NCI-H128 (cell line): ENCODE results near the gene RD3L.
"Not testable (repeated sequence)": the region's sequence is repeated elsewhere in the genome, so short reads cannot be mapped to it uniquely, and the experiment has no call there.

ENCODE experiments used
- DNase-seq: peaks from one replicate; lab custom pipeline; 2025; ENCODE audit not compliant: unreplicated experiment; lab: John Stamatoyannopoulos, UW

RD3L gene

DNA sequence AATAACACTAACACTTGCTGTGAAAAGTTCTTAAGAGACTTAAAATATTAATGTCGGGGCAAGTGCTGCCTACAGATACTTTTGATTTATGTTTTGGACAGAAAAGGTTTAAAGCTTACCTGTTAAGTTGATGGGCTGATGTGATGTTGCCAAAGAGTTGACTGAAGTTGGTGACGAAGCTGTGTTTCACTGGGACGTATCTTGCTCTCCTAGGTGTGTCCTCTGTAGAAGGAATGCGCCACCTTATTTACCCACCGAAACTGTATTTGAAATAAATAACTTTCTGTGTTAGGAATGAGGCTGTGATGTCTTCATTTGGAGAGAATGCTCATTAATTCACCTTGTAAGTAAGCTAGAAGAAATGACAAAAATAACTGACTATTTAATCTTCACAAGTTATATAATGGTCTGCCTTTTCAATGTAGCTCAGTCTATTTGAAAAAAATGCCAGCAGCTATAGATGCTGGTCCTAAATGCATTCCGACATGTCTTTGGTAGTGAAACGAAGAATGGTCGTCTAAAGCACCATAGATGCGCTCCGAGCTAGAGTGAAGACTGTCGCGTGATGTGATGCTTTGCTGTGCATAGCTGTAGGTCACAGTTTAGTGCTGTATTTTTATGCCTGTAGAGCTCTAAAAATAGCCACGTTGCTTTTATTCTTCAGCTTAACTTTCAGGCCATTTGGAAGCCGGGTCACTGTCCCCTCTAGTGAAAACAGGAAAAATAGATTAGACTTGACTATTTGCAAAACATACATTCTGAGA lies at the start of gene RD3L:
RD3L (minus strand) TSS at position 557 of the 764 bp plus-strand sequence. CDS start 834 bp downstream, outside the sequence.
- no peak for DNase-seq

DNA sequence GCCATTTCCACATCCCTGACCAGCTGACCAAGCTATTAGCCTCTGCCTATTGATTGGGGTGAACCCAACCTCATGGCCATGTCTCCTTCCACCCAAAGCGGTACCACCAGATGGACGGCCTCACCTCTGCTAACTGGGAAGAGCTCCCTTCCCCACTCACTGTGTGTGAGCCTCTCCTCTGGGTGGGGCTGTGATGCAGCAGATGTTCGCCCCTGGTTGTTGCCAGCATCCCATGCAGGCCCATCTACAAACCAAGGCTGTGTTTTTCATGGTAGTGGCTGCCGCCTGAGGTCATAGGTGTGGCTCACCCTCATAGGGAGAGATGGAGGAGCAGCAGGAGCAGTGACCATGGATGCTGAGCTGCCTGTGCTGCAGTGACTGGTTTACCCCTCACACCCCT lies 47.6 kb upstream of the RD3L start:
- no peak for DNase-seq

DNA sequence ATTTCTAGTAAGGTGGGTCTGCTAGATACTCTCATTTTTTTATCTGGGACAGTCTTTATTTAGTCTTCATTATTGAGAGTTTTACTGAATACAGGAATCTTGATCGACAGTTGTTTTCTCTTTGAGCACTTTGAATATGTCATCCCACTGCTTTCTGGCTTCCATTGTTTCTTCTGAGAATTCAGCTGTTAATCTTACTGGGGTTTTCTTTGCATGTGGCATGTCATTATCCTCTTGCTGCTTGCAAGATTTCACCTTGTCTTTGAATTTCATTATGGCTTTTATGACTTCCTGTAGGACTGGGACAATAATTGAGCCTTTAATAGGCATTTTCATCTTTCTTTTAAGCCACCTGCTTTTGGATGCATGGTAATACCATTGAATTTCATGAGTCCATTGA lies 46.7 kb upstream of the RD3L start:
- DNase-seq: no peak

DNA sequence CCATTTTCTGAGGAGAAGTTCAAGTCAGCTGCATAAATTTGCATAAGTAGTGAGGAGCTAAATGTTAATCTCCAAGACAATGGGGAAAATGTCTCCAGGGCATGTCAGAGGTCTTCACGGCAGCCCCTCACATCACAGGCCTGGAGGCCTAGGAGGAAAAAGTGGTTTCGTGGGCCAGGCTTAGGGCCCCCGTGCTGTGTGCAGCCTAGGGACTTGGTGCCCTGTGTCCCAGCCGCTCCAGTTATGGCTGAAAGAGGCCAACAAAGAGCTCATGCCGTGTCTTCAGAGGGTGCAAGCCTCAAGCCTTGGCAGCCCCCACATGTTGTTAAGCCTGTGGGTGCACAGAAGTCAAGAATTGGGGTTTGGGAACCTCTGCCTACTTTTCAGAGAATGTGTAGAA lies 41.9 kb upstream of the RD3L start:
- no peak for DNase-seq

DNA sequence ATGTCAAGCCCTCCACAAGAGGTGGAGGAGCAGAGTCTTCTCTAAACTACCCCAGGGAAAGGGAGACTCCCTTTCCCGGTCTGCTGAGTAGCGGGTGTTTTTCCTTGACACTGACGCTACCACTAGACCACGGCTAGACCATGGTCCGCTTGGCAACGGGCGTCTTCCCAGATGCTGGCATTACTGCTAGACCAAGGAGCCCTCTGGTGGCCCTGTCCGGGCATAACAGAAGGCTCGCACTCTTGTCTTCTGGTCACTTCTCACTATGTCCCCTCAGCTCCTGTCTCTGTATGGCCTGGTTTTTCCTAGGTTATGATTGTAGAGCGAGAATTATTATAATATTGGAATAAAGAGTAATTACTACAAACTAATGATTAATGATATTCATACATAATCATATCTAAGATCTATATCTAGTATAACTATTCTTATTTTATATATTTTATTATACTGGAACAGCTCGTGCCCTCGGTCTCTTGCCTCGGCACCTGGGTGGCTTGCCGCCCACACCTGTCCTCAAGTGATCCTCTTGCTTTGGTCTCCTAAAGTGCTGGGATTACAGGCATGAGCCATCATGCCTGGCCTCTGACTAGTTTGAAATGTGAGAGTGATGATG lies 38.4 kb upstream of the RD3L start:
- not testable (repeated sequence) for DNase-seq

DNA sequence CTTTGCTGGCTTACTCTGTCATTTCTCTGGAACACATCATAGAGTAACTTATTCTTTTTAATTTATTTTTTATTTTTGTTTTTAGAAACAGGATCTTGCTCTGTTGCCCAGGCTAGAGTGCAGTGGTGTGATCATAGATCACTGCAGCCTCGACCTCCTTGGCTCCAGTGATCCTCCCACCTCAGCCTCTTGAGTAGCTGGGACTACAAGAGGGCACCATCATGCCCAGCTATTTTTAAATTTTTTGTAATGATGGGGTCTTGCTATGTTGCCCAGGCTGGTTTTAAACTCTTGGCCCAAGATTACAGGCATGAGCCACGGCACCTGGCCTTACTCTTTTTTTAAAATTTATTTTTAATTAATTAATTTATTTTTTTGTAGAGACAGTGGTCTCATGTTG lies 32.2 kb upstream of the RD3L start:
- no peak for DNase-seq

DNA sequence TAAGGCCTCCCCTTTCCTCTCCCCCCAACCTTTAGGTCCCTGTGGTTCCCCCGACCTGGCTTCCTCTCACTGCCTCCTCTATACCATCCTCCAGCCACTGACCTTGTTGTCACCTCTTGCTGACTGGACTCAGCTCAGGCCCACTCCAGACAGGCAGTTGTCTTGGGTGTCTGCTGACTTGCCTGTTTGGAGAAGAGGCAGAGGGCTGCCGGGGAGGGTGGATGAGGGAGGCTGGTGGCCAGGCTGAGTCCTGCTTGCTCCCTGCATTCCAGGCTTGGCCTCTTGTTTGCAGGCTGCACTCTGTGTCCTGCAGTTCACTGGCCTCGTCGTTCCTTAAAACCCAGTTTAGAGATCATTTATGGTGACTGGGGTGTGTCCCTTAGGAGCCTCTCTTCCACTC lies 31.0 kb upstream of the RD3L start:
- DNase-seq: no peak

DNA sequence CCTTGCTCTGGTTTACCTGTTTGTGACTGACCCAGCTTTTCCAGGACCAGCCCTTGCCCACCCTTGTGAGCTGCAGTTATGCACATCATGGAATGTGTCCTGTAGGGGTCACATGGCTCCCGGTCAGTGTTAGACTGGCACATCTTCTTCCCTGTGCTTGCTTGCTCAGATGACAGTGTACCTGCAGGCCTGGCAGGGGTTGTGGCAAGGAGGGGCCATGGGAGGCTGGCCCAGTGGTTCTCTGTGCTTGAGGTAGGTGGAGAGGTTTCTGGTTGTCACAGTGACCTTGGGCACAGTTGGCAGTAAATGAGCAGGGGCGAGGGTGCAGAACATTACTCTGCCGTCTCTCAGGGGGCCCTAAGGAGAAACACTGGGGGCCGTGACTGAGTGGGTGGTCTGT lies 27.6 kb upstream of the RD3L start:
- no peak for DNase-seq

DNA sequence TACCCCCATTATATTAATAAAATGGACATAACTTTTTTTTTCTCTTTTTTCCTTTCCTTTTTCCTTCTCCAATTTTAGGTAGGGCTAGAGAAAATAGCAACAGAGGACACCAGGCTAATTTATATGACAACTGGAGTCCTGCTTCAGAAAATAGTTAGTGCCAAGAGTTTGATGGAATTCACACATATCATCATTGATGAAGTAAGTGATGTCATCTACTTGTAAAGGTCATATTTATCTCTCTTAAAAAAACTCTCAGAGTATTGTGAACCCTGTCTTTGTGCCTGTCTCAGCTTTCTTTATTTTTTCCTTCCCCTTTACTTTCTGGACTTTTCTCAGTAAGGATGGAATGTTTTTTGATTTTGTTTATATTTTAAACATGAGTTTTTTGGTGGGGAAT lies 24.3 kb upstream of the RD3L start:
- DNase-seq: no peak

DNA sequence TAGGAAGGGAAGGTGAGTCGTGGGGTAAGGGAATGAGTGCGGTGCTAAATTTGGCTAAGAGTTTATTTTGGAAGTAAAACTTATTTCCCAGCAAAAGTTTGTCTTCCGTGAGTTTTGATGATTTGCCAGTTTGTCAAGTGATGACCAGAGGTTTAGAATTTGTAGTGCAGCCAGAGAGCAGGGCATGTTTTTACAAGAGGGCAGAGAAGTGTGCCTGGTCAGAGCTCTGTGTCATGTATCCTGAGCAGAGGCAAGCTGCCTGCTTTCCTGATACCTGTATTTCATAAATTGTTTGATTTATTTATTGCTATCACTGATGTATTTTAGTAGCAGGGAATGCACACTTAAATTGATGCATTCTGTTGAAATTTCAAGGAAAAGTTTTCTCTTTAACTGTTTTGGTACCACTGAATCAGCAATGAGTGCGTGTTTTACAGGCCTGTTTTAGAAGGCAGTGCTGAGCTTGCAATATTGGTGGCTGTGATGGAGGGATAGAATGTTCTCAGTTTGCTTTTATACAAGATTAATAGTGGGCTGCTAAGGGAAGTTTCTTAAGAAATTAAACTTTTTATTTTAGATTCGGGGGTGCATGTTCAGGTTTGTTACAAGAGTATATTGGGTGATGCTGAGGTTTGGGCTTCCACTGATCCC lies 19.7 kb upstream of the RD3L start:
- no peak for DNase-seq

DNA sequence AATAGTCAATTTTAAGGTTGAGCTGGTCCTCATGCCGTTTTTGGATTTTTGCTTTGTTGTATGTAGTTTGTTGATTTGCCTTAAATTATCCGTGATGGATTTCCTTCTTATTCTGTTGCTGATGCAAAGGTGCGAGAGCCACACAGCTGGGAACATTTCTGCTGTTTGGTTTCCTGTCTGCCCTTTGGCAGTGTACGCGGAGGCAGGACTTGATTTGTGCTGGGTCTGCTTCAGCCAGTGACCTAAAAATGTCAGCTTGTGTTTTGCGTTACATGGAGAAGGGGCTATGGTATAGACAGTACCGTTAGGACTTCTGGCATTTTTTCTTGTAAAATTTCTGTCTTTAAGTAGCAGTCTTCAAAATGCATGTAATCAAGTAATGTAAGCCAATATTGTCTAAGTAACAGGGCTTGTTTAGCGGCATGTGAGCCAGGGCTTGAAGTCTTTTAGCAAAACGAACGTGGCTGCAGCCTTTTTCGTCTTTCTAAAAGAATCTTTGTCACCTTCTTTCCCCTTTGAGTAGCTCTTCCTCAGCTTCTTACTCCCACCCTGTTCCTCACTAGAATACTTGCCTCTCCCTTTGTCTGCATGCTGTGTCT lies 18.2 kb upstream of the RD3L start:
- DNase-seq: no peak

DNA sequence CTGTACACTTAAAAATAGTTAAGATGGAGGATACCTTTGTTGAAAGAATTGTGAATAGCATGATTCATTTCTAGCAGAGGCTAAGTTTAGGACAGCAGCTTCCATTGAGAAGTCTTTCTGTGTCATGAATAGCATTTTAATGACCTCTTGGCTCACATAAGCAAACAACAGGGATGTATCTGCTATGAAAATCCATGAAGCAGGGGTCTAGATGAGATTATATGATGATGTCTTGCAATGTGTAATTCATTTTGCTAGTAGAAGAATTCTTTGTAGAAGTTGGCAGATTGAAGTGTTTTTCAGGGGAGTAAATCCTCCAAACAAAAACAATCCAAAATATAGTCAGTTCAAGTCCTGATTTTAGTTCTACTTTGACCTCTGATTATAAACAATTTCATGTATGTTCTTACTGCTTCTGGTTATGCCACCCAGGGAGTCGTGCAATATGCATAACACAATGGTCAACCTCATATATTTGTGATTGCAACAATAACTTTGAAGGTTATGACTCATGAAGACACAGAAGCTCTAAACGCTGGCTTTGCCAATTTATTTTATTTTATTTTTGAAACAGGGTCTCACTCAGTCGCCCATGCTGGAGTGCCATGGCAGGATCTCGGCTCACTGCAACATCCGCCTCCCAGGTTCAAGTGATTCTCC lies 6.9 kb upstream of the RD3L start:
- no peak for DNase-seq

DNA sequence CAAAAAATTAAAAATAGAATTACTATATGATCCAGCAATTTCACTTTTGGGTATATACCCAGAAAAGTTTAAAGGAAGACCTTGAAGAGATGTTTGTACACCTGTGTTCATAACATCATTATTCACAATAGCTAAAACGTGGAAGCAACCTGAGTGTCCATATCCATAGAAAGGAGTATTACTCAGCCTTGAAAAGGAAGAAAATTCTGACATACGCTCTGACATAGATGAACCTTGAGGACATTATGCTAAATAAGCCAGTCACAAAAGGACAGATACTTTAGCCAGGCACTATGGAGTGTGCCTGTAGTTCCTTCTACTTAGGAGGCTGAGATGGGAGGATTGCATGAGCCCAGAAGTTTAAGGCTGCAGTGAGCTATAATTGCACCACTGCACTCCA lies 6.1 kb upstream of the RD3L start:
- DNase-seq: no peak

DNA sequence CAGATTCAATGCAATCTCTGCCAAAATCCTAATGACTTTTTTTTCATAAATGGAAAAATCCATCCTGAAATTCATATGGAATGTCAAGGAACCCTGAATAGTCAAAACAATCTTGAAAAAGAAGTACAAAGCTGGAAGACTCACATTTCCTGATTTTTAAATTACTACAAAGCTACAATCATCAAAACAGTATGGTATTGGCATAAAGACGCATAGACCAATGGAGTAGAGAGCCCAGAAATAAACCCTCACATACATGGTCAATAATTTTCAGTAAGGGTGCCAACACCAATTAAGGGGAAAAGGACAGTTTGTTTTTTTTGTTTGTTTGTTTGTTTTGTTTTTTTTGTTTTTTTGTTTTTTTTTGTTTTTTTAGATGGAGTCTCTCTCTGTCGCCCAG lies 4.6 kb upstream of the RD3L start:
- DNase-seq: no peak

DNA sequence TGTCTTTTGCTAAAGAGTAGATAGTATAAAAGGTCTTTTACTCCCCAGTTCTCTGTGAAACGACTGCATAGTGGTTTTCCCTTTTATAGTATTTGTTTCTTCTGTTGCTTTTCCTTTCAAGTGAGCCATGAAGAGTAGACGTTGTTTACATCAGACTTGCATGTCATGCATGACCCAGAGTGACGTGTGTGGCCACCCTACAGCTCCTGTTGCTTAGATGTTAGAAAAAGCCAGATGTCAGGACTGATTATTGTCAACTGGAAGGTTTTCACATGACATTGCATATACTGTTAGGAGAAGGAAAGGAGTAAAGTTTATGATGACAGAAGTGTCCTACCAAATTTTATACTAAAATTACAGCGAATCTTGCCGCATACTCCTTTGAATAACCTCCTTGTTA lies 1.3 kb upstream of the RD3L start:
- DNase-seq: no peak

DNA sequence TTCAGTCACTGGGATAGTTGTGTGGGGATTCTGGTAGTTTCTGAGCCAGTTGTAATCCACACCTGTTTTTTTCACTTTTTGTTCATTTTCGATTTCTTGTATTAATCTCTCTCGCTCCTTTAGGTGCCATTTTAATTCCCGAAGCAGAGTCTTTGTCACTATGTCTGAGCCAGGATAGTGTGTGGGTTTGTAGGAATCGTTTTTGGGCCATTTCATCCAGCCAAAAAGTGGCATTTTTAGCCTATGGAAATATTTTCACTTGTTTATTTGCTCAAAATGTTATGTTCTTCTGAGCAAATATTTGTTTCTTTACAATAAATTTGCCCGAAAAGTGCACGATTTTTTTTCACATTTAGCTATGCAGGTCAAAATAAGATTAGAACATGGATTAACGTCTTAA lies 867 bp downstream of the RD3L start:
- DNase-seq: no peak

DNA sequence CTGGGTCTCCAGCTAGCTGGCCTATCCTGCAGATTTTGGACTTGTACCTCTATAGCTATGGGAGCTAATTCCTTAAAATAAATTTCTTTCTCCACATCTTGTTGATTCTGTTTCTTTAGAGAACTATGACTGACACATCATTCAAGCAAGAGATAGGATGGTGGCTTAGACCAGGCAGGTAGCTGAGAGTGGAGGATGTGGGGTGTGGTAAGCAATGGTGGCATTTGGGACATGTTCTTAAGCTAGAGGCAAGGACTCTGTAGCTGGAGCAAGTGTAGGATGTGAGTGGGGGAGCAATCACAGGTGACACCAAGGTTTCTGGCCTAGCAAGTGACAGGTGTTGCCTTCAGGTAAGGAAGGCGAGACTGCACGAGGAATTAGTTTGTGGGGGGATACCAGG lies 7.2 kb downstream of the RD3L start:
- DNase-seq: no peak

DNA sequence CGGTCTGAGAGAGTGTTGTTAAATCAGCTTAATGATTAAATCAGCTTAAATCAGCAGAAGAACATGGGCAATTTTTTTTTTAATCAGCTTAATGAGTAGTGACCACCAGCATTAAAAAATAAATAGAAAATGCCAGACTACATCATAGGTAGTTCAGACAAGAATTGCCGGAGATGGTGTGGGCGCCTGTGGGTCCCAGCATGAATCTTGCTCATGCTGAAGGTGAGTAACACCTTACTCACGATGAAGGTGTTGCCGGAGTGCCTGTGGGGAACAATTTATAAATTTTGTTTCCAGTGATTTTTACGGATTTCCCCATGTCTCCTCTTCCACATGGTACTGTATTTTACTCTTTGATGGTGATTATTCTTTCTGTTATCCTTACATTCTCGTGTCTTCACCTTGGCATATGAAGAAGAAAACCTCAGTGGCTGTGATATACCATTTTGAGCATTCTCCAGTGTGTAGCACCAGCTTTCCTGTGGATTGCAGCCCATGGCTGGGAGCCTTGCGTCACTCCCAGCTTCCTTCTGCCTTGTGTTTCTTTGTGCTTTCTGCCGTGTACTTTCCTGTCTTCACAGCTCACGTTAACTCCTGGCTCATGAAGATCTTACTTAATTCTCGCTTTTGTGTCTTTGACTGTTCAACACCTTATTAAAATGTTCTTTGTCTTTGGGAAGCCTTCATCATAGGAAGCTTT lies 9.4 kb downstream of the RD3L start:
- DNase-seq: no peak

DNA sequence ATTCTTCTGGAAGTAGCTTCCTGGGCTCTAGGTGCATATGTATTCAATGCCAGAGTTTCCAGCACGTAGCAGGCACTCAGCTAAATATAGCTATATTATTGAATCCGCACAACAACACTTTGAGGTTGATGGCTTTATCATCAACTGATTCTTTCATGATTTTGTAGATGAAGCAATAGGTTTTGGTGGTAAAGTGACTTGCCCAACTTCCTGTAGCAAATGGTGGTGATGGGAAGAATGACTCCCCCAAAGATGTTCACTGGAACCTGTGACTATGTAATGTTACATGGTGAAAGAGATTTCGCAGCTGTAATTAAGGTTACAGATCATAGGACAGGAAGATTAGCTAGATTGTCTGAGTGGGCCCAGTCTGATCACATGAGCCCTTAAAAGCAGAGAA lies 10.9 kb downstream of the RD3L start:
- DNase-seq: no peak

DNA sequence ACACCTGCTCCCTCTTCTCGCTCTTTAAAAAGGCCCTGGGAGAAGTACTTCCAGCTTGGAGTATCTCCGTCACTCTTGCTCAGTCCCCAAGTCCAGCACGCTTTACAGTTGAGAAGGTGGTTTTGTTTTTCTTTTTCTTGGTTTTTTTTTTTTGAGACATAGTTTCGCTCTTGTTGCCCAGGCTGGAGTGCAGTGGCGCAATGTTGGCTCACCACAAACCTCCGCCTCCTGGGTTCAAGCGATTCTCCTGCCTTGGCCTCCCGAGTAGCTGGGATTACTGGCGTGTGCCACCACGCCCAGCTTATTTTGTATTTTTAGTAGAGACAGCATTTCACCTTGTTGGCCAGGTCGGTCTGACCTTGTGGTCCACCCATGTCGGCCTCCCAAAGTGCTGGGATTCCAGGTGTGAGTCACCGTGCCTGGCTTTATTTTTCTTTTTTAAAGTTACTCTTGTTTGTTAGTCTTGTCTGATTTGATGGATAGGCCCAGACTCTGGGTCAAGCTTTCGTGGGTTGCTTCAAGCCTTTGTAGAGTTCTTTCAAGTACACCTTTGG lies 12.2 kb downstream of the RD3L start:
- no peak for DNase-seq
